Stimulated activated CD8-positive, alpha-beta memory T cell treated with anti-CD3 and anti-CD28 coated beads, Interleukin-4, amount 100 ng/mL, for 24 hours (primary cell): Measurements from ENCODE around the gene PSD4.

Experiments used
- DNase-seq: peaks from one replicate; pipeline ENCODE4 v3.0.0-alpha.2; 2020; ENCODE audit warnings: low read depth

The PSD4 gene

GRCh38 chr2:113142290-113142689 lies 31.5 kb upstream of the PSD4 start:
- DNase-seq: no peak

- no peak for DNase-seq
These were observed 29.5 kb upstream of the PSD4 start for GRCh38 chr2:113144259-113144658.

- no peak for DNase-seq
These were observed 24.9 kb upstream of the PSD4 start for GRCh38 chr2:113148606-113149552.

GRCh38 chr2:113149553-113150257 lies 24.1 kb upstream of the PSD4 start:
- DNase-seq: no peak

- DNase-seq: no peak
These were observed 23.5 kb upstream of the PSD4 start for GRCh38 chr2:113150258-113150601.

GRCh38 chr2:113155331-113155730 lies 18.4 kb upstream of the PSD4 start:
- DNase-seq: no peak

GRCh38 chr2:113156278-113157117 lies 17.3 kb upstream of the PSD4 start:
- DNase-seq: no peak

GRCh38 chr2:113157118-113157896 lies 16.5 kb upstream of the PSD4 start:
- peak; percentile 47 for DNase-seq

GRCh38 chr2:113157897-113158753 lies 15.6 kb upstream of the PSD4 start:
- no peak for DNase-seq

GRCh38 chr2:113158884-113159553 lies 14.8 kb upstream of the PSD4 start:
- DNase-seq: no peak

GRCh38 chr2:113160248-113160647 lies 13.5 kb upstream of the PSD4 start:
- no peak for DNase-seq

- DNase-seq: no peak
These were observed 12.8 kb upstream of the PSD4 start for GRCh38 chr2:113160962-113161361.

- no peak for DNase-seq
These were observed 11.6 kb upstream of the PSD4 start for GRCh38 chr2:113162173-113162572.

- no peak for DNase-seq
These were observed 10.9 kb upstream of the PSD4 start for GRCh38 chr2:113162869-113163268.

- no peak for DNase-seq
These were observed 9.4 kb upstream of the PSD4 start for GRCh38 chr2:113164215-113164929.

- no peak for DNase-seq
These were observed 8.7 kb upstream of the PSD4 start for GRCh38 chr2:113164930-113165585.

- no peak for DNase-seq
These were observed 7.6 kb upstream of the PSD4 start for GRCh38 chr2:113166187-113166645.

- no peak for DNase-seq
These were observed 6.4 kb upstream of the PSD4 start for GRCh38 chr2:113167115-113167932.
